Right lobe of liver (tissue), 6 donors: ENCODE results near the gene MTCH2. TPM values are rescaled to one million over a fixed set of nuclear protein-coding genes. Genes with fewer than 3 reads are reported as not detected.

Source experiments
- ATAC-seq, 4 donors: fragments of 200-7000 bp; cut with Tn5 transposase; one replicate each; pipeline ENCODE4 v1.9.1; 2020; ENCODE audit warnings: mild to moderate bottlenecking in 4 of 4, moderate library complexity in 4 of 4
- DNase-seq, 3 donors: peaks; one replicate each; pipeline ENCODE4 v3.0.0-alpha.2; 2020
- H3K27ac ChIP-seq, 3 donors: fragments of 200-600 bp; one replicate each; pipeline ENCODE4 v1.8.0; 2022
- H3K27me3 ChIP-seq, 2 donors: fragments of 200-600 bp; one replicate each; pipeline ENCODE4 v1.8.0; 2022
- H3K36me3 ChIP-seq, 4 donors: fragments of 200-600 bp; sonication (generic) in 1 of 4; one replicate each; pipeline versions ENCODE4 v1.5.1 to v1.8.0; 2017 to 2022; ENCODE audit warnings: control low read depth in 1 of 4
- H3K4me1 ChIP-seq, 4 donors: fragments of 200-600 bp; sonication (generic) in 1 of 4; one replicate each; pipeline versions ENCODE4 v1.5.1 to v1.8.0; 2017 to 2022; ENCODE audit warnings: control low read depth in 1 of 4
- H3K4me3 ChIP-seq, 3 donors: fragments of 200-600 bp; one replicate each; pipeline ENCODE4 v1.8.0; 2022
- H3K9me3 ChIP-seq, 4 donors: fragments of 200-600 bp; sonication (generic) in 1 of 4; one replicate each; pipeline versions ENCODE4 v1.5.1 to v1.8.0; 2017 to 2022; ENCODE audit warnings: control low read depth in 1 of 4
- POLR2A ChIP-seq: fragments of 450-650 bp; IDR thresholded peaks from one replicate; pipeline ENCODE4 v1.6.1; 2017; ENCODE audit warnings: antibody characterized with exemption, mild to moderate bottlenecking
- WGBS: methylation state at CpG from one replicate; pipeline ENCODE4 v1.1.6; 2018; ENCODE audit warnings: low coverage, low lambda C conversion rate; ENCODE audit not compliant: insufficient coverage; ENCODE audit errors: missing lambda C conversion rate; 5-methylcytosine and 5-hydroxymethylcytosine counted together
- intact Hi-C, 2 donors: fragments of 100-400 bp; cut with DNase I; formaldehyde crosslinking; loops; one replicate each; pipeline versions ENCODE4 v1.11.2 to v1.14.1; 2022
- total RNA-seq, 6 experiments: library from RNA; depleted of rRNA in 2 of 6; stranded (reverse); fragments of >200 nt in 2 of 6; fragmentation: NEBNext Ultra II Directional in 3 of 6; extraction: Animal tissue kit (Norgen Biotek cat#: 25700) in 3 of 6; gene quantifications; one replicate each; pipeline versions ENCODE4 v1.1.0 to v1.2.4, GENCODE V29; 2016 to 2023
- TF ChIP-seq, protein P1 (sequence below), 4 donors: fragments of 200-600 bp in 3 of 4; fragments of 450-650 bp in 1 of 4; IDR thresholded peaks; one replicate each; pipeline versions ENCODE4 v1.5.1 to v1.8.0; 2016 to 2022; ENCODE audit warnings: antibody characterized with exemption in 4 of 4, mild to moderate bottlenecking in 2 of 4
- donor health status: DM: no; HTN: yes; CAD: no.
- donor health status: DM: no; HTN: no; CAD: no.
- donor health status: DM: no; HTN: no; CAD: no.
- donor health status: DM: no; HTN: yes; CAD: no.
- donor health status: DM: no; HTN: yes; CAD: no.

MTCH2 gene
- total RNA-seq, 6 experiments from 2014 or later: 123 to 179 (median 135) TPM

DNA sequence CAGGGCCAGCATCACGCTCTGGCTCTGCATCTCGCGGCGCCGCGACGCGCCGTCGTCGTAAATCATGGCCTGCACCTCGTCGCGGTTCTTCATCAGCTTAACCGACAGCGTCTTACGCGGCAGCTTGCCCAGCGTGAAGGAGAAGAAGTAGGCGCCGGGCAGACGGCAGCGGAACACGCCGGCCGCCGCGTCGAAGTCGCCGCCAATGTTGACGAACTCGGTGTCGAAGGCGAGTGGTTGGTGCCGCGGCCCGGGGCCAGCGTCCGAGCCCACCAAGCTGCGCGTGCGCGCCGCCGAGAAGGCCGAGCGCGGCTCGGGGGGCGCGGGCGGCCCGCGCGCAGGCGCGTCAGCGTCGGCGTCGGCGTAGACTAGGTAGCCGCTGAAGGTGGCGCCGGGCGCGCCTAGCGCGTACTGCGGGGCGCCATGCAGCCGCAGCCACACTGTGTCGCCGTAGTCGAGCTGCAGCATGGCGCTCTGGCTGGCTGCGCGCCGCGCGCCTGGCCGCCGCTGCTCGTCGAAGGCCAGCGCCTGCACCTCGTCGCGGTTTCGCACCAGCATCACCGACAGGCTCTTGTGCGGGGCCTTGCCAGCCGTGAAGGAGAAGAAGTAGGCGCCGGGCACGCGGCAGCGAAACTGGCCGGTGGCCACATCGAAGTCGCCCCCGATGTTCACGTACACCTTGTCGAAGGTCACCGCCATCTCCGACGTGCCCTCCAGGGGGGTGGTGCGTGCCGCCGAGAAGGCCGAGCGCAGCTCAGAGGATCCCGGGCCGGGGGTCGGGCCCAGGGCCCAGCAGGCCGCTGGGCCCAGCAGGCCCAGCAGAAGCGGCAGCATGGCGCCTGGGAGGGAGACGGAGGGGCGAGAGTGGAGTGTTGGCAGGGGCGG, 52.1 kb downstream of the MTCH2 start:
- no peak overlapping the region for H3K27ac ChIP-seq
- no peak for DNase-seq

DNA sequence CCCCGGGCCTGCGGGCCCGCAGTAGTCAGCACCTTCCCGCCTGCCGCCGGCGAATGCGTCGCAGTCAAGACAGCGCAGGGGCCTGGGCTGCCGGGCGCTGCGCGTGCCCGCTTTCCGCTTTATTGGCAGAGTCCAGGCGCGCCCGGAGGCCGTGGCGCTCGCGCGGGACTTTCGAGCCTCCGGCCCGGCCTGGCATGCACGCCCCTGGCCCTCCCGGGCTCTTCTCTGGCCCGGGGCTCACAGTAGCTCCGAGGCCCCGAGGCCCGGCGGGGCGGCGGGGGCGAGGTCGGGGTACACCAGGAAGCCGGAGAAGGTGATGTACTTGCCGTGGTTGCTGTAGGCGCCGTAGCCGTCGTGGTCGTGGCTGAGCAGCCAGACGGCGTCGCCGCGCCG, 52.8 kb downstream of the MTCH2 start:
- intact Hi-C loops: no loop called here
- no peak overlapping the region for H3K4me3 ChIP-seq
- DNase-seq (no peak), ATAC-seq (no peak)
- peaks cover 0 to 3% (median 0%) of the 10 kb centered on the region in 4 donors for H3K4me1 ChIP-seq
- H3K36me3 ChIP-seq: peaks cover 0 to 6% (median 0%) of the 10 kb centered on the region in 4 donors
- H3K27ac ChIP-seq: no peak overlapping the region
- TF ChIP-seq, protein P1, sequence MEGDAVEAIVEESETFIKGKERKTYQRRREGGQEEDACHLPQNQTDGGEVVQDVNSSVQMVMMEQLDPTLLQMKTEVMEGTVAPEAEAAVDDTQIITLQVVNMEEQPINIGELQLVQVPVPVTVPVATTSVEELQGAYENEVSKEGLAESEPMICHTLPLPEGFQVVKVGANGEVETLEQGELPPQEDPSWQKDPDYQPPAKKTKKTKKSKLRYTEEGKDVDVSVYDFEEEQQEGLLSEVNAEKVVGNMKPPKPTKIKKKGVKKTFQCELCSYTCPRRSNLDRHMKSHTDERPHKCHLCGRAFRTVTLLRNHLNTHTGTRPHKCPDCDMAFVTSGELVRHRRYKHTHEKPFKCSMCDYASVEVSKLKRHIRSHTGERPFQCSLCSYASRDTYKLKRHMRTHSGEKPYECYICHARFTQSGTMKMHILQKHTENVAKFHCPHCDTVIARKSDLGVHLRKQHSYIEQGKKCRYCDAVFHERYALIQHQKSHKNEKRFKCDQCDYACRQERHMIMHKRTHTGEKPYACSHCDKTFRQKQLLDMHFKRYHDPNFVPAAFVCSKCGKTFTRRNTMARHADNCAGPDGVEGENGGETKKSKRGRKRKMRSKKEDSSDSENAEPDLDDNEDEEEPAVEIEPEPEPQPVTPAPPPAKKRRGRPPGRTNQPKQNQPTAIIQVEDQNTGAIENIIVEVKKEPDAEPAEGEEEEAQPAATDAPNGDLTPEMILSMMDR (IDR thresholded peaks at IDR 0.05): no peak
- no peak for TF ChIP-seq POLR2A
- no peaks in the 10 kb centered on the region for H3K9me3 ChIP-seq
- WGBS: no CpG with 5 or more reads among the region's 51 CpGs
- peaks cover 0 to 9% of the 10 kb centered on the region in 2 donors for H3K27me3 ChIP-seq

More for the DNA sequence above, 52.1 kb downstream of the MTCH2 start:
- Histone ChIP-seq H3K27me3 (peaks cover 0 to 9% of the 10 kb centered on the region in 2 donors), H3K36me3 (no peaks in the 10 kb centered on the region), H3K4me3 (no peak overlapping the region), H3K4me1 (peaks cover 0 to 3% (median 0%) of the 10 kb centered on the region in 4 donors), H3K9me3 (no peaks in the 10 kb centered on the region)
- no peak for TF ChIP-seq POLR2A
- TF ChIP-seq, protein P1 (IDR thresholded peaks at IDR 0.05): no peak
- 68% methylated on average over 17 of the region's 122 CpGs for WGBS
- no peak for ATAC-seq
- intact Hi-C loops: no loop called here

DNA sequence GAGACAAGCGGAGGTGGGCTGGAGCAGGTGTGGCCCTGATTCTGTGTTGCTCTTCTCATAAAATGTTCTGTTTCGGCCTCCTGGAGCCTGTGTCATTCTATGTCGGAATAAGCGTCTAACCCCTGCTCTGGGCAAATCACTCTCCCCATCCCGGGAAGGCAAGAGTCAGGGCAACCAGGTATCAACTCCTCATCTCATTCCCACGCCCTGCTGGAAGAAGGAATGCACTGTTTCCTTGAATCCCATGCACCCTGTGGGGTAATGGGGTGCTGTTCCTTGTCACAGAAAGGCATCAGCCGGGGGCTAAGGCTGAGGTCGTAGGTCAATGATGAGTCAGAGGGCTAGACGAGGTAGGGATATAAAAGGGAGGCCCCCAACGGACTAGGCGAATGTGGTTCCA, 53.2 kb downstream of the MTCH2 start:
- DNase-seq (no peak), ATAC-seq (no peak)
- H3K27ac ChIP-seq: no peak overlapping the region
- no peak overlapping the region for H3K4me3 ChIP-seq
- peaks cover 0 to 9% of the 10 kb centered on the region in 2 donors for H3K27me3 ChIP-seq
- WGBS: 84% methylated on average over 7 of the region's 11 CpGs
- intact Hi-C loops: no loop called here
- H3K36me3 ChIP-seq: peaks cover 0 to 10% (median 0%) of the 10 kb centered on the region in 4 donors
- TF ChIP-seq POLR2A: no peak
- TF ChIP-seq, protein P1 (IDR thresholded peaks at IDR 0.05): no peak
- H3K4me1 ChIP-seq: peaks cover 0 to 3% (median 0%) of the 10 kb centered on the region in 4 donors
- H3K9me3 ChIP-seq: no peaks in the 10 kb centered on the region

DNA sequence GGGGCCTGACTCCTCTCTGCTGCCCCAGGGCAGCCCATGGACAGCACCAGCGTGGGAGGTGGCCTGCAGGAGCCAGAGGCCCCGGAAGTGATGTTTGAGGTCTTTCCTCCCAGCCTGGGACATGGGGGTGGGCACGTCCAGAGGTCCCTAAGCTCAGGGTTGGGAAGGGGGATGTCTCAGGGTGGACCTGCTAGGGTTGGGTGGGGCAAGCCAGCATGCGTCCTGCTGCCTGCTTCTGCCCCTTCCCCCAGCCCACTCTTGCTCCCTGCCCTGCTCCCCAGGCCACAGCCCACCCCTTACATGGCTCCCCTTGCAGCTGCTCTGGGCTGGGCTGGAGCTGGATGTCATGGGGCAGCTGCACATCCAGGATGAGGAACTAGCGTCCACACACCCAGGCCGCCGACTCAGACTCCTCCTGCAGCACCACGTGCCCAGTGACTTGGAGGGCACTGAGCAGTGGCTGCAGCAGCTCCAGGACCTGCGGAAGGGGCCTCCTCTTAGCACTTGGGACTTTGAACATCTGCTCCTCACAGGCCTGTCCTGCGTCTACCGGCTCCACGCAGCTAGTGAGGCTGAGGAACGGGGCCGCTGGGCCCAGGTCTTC, 54.5 kb downstream of the MTCH2 start:
- intact Hi-C loops: no loop called here
- Histone ChIP-seq H3K4me1 (no peaks in the 10 kb centered on the region), H3K27ac (no peak overlapping the region), H3K9me3 (no peaks in the 10 kb centered on the region), H3K36me3 (peaks cover 0 to 23% (median under 1%) of the 10 kb centered on the region in 4 donors), H3K4me3 (no peak overlapping the region), H3K27me3 (peaks cover 0 to under 1% of the 10 kb centered on the region in 2 donors)
- DNase-seq (peak in 2 of 3 donors; percentile 59 to 68), ATAC-seq (peak; percentile 46 to 72 (median 64))
- no peak for TF ChIP-seq POLR2A
- TF ChIP-seq, protein P1 (IDR thresholded peaks at IDR 0.05): no peak
- 40% methylated on average over 1 of the region's 14 CpGs for WGBS
